ENCODE data around the gene MPZL1. TPM values are rescaled to one million over a fixed set of nuclear protein-coding genes. Genes with fewer than 3 reads are reported as not detected.

MPZL1 gene
- total and polyA plus RNA-seq, 2 donors (not counting 1 experiment from before 2014, with no cell fraction given) = 81.4 to 158 TPM

DNA sequence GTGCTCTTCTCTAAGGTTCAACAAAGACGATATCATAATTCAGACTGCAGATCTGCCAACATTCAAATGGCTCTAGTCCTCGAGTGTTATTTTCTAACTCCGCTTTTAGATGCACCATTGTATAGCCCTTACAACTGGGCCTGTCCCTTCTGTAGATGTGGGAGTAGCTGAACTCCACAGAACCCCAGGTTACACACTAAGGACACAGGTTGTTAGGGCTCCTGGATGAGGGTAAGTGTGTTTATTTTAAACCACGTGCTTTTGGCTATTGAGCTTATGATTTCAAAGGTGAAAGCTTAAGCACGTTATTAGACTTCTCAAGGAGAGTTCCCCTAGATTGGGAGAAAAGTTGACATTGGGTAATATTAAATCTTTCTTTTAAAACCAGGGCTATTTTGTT lies 64.7 kb downstream of the MPZL1 start:
- Histone ChIP-seq H3K9ac (ENCODE audit: insufficient read depth, low read length) (no peak overlapping the region), H4K20me1 (ENCODE audit: control insufficient read depth, extremely low read depth, insufficient read depth, low read length) (no peaks in the 10 kb centered on the region), H3K4me2 (ENCODE audit: extremely low read depth, insufficient read depth, low read length) (no peak overlapping the region), H2AFZ (ENCODE audit: low read length) (no peak overlapping the region), H3K27ac (ENCODE audit: insufficient read depth, low read length) (no peak overlapping the region), H3K27me3 (ENCODE audit: control insufficient read depth, insufficient read depth, low read length) (no peaks in the 10 kb centered on the region), H3K79me2 (ENCODE audit: control insufficient read depth, insufficient read depth, low read length) (no peaks in the 10 kb centered on the region), H3K4me1 (ENCODE audit: control insufficient read depth, extremely low read depth, insufficient read depth, low read length) (peaks cover 5% of the 10 kb centered on the region), H3K9me3 (ENCODE audit: control insufficient read depth, insufficient read depth, low read depth, low read length) (no peaks in the 10 kb centered on the region), H3K36me3 (ENCODE audit: control insufficient read depth, insufficient read depth, low read length) (peaks cover 6% of the 10 kb centered on the region), H3K4me3 (replicated peaks in 1 of 4; ENCODE audit: control extremely low read depth in 1 of 4, insufficient read depth in 1 of 4, low read depth in 3 of 4, low read length in 4 of 4) (no peak overlapping the region)
- no peak for DNase-seq (ENCODE audit: low read depth in 2 of 2)
- no peak for TF ChIP-seq EZH2 (IDR thresholded peaks at IDR 0.05; ENCODE audit: low read length, missing control alignments)
- TF ChIP-seq, protein P1, sequence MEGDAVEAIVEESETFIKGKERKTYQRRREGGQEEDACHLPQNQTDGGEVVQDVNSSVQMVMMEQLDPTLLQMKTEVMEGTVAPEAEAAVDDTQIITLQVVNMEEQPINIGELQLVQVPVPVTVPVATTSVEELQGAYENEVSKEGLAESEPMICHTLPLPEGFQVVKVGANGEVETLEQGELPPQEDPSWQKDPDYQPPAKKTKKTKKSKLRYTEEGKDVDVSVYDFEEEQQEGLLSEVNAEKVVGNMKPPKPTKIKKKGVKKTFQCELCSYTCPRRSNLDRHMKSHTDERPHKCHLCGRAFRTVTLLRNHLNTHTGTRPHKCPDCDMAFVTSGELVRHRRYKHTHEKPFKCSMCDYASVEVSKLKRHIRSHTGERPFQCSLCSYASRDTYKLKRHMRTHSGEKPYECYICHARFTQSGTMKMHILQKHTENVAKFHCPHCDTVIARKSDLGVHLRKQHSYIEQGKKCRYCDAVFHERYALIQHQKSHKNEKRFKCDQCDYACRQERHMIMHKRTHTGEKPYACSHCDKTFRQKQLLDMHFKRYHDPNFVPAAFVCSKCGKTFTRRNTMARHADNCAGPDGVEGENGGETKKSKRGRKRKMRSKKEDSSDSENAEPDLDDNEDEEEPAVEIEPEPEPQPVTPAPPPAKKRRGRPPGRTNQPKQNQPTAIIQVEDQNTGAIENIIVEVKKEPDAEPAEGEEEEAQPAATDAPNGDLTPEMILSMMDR (conservative IDR thresholded peaks at IDR 0.05 in 1 of 2, IDR thresholded peaks at IDR 0.05 in 1 of 2; ENCODE audit: low read depth in 1 of 2, low read length in 2 of 2) = no peak

DNA sequence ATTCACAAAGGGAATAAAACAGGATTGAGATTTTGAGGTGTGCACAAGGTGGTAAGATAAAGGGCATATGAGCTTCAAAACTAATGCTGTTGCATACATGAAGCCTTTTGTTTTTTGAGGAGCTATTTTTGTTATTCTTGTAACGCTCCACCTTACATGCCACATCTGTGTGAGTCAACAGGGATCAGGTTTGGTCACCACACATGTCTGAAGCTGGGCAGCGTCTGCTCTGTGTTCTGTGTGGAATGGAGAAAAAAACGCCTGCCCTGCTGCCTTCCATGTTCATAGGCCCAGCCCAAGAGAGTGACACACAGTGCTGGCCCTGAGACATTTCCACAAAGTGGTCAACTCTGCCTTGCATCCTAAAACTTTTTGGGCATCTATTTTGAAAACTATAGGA lies 67.7 kb downstream of the MPZL1 start:
- H2AFZ ChIP-seq (ENCODE audit: low read length) = no peak overlapping the region
- no peak overlapping the region for H3K9ac ChIP-seq (ENCODE audit: insufficient read depth, low read length)
- H3K27ac ChIP-seq (ENCODE audit: insufficient read depth, low read length) = no peak overlapping the region
- no peak for DNase-seq (ENCODE audit: low read depth in 2 of 2)
- no peaks in the 10 kb centered on the region for H4K20me1 ChIP-seq (ENCODE audit: control insufficient read depth, extremely low read depth, insufficient read depth, low read length)
- H3K79me2 ChIP-seq (ENCODE audit: control insufficient read depth, insufficient read depth, low read length) = no peaks in the 10 kb centered on the region
- peaks cover 9% of the 10 kb centered on the region for H3K4me1 ChIP-seq (ENCODE audit: control insufficient read depth, extremely low read depth, insufficient read depth, low read length)
- no peak for TF ChIP-seq EZH2 (IDR thresholded peaks at IDR 0.05; ENCODE audit: low read length, missing control alignments)
- TF ChIP-seq, protein P1 (conservative IDR thresholded peaks at IDR 0.05 in 1 of 2, IDR thresholded peaks at IDR 0.05 in 1 of 2; ENCODE audit: low read depth in 1 of 2, low read length in 2 of 2) = no peak
- no peak overlapping the region for H3K4me2 ChIP-seq (ENCODE audit: extremely low read depth, insufficient read depth, low read length)
- H3K27me3 ChIP-seq (ENCODE audit: control insufficient read depth, insufficient read depth, low read length) = no peaks in the 10 kb centered on the region
- H3K36me3 ChIP-seq (ENCODE audit: control insufficient read depth, insufficient read depth, low read length) = peaks cover 6% of the 10 kb centered on the region
- no peak overlapping the region for H3K4me3 ChIP-seq (replicated peaks in 1 of 4; ENCODE audit: control extremely low read depth in 1 of 4, insufficient read depth in 1 of 4, low read depth in 3 of 4, low read length in 4 of 4)
- H3K9me3 ChIP-seq (ENCODE audit: control insufficient read depth, insufficient read depth, low read depth, low read length) = no peaks in the 10 kb centered on the region

DNA sequence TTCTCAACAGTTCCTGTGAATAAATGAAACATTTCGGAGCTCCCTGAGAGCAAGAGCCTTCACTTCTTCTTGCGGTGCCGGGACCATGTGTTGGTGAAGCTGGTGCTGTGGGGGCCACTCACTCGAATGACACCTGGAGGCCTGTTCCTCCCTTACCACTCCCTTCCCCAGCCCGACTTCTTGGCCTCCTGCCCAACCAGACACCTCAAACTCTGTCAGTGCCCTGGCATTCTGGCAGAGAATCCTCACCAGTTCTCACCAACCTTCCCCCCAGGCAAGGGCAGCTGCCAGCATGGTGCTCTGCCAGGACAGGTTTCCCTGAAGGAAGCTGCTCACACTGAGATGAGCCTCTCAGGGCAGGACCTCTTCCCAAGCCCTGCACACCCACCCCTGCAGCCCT lies 68.3 kb downstream of the MPZL1 start:
- no peak for TF ChIP-seq EZH2 (IDR thresholded peaks at IDR 0.05; ENCODE audit: low read length, missing control alignments)
- TF ChIP-seq, protein P1 (conservative IDR thresholded peaks at IDR 0.05 in 1 of 2, IDR thresholded peaks at IDR 0.05 in 1 of 2; ENCODE audit: low read depth in 1 of 2, low read length in 2 of 2) = no peak
- Histone ChIP-seq H3K9ac (ENCODE audit: insufficient read depth, low read length) (no peak overlapping the region), H3K36me3 (ENCODE audit: control insufficient read depth, insufficient read depth, low read length) (peaks cover 4% of the 10 kb centered on the region), H2AFZ (ENCODE audit: low read length) (no peak overlapping the region), H3K27me3 (ENCODE audit: control insufficient read depth, insufficient read depth, low read length) (no peaks in the 10 kb centered on the region), H3K27ac (ENCODE audit: insufficient read depth, low read length) (no peak overlapping the region), H4K20me1 (ENCODE audit: control insufficient read depth, extremely low read depth, insufficient read depth, low read length) (no peaks in the 10 kb centered on the region), H3K9me3 (ENCODE audit: control insufficient read depth, insufficient read depth, low read depth, low read length) (no peaks in the 10 kb centered on the region), H3K4me2 (ENCODE audit: extremely low read depth, insufficient read depth, low read length) (no peak overlapping the region), H3K79me2 (ENCODE audit: control insufficient read depth, insufficient read depth, low read length) (no peaks in the 10 kb centered on the region), H3K4me1 (ENCODE audit: control insufficient read depth, extremely low read depth, insufficient read depth, low read length) (peaks cover 9% of the 10 kb centered on the region), H3K4me3 (replicated peaks in 1 of 4; ENCODE audit: control extremely low read depth in 1 of 4, insufficient read depth in 1 of 4, low read depth in 3 of 4, low read length in 4 of 4) (no peak overlapping the region)
- no peak for DNase-seq (ENCODE audit: low read depth in 2 of 2)
